Activated T-cell treated with anti-CD3 and anti-CD28 coated beads, Interleukin-2, amount 50 U/mL, for 1 hour (primary cell): ENCODE data around the gene MEG3.

Experiments used
- DNase-seq: peaks from one replicate; pipeline ENCODE4 v3.0.0-alpha.2; 2020

MEG3 gene

GRCh38 chr14:100867631-100868315, 41.9 kb downstream of the MEG3 start:
- no peak for DNase-seq

DNA sequence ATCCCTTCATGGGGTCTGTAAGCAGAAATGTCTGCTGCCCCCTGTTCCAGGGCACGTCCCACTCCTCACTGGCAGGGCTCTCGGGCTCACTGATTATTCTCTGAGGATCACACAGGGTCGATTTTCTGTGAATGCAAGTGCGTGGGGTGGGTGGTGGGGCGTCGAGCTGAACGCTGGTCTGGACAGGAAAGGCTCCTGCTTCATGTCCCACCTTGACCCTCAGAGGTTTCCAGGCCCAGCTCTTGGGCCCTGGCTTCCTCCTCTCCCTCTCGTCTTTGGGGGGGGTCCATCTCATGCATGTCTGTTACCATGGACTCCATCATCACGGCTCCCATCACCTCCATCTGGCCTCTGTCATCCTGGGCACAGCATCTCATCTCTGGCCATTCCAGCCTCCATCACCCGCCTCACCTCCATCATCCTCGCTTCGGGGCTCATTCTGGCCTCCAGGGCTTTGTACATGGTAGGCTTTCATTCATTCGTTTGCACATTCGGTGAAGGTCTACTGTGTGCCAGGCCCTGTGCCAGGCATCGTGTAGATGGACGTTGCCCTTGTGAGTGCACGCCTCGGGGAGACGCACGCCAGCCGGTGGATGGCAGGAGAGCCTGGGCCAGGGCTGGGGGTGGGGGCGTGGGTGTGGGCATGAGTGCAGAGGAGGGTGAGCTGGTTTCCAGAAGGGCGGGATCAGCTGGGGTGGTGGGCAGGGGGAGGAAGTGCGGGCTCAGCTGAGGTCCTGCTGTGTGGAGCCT, 42.9 kb downstream of the MEG3 start:
- DNase-seq: no peak

DNA sequence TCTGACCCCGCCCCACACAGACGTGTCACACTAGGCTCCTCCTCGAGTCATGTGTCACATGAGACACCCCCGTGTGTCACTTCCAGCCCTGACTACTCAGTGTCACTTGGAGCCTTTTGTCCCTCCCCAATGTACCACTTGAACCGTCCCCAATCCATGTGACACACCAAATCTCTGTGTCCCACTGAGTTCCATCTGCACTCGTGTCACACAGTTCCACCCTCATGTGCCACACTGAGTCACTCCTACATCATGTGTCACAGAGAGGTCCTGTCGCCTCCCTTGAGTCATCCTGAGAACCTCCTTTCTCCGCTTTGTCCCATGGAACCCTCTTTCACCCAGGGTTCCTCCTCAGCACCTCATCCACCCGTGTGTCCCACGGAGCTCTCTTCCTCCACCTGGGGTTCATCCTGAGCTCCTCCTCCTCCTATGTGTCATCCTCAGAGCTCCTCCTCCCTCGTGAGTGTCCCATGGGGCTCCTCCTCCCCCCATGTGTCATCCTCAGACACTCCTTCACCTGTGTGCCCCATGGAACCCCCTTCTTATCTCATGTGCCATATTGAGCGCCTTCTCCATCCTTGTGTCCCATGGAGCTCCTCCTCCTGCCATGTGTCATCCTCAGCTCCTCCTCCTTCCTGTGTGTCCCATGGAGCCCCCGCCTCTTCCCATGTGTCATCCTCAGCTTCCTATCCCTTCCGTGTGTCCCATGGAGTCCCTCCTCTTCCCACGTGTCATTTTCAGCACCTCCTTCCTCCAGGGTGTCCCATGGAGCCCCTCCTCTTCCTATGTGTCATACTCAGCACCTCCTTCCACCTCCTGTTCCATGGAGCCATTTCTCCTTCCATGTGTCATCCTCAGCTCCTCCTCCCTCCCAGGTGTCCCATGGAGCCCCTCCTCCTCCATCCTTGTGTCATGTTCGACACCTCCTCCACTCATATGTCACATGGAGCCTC, 45.6 kb downstream of the MEG3 start:
- no peak for DNase-seq

GRCh38 chr14:100872259-100873095, 46.6 kb downstream of the MEG3 start:
- no peak for DNase-seq

- no peak for DNase-seq
Measured at GRCh38 chr14:100873096-100873482, 47.2 kb downstream of the MEG3 start.

DNA sequence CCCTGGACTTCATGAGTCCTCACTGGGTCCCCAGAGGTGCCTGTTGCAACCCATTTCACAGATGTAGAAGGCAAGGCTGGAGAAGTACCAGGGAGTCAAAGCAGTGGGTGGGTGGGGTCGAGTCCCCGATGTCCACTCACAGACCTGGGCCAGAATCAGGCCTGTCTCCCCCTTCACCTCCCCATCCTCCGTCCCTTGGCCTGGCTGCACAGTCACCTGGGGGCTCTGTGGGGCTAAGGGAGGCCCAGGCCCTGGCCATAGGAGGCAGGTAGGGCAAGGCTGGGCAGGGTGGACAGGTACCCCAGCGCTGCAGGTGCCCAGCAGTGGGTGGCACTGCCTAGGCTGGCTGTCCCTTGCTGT, 48.1 kb downstream of the MEG3 start:
- no peak for DNase-seq

DNA sequence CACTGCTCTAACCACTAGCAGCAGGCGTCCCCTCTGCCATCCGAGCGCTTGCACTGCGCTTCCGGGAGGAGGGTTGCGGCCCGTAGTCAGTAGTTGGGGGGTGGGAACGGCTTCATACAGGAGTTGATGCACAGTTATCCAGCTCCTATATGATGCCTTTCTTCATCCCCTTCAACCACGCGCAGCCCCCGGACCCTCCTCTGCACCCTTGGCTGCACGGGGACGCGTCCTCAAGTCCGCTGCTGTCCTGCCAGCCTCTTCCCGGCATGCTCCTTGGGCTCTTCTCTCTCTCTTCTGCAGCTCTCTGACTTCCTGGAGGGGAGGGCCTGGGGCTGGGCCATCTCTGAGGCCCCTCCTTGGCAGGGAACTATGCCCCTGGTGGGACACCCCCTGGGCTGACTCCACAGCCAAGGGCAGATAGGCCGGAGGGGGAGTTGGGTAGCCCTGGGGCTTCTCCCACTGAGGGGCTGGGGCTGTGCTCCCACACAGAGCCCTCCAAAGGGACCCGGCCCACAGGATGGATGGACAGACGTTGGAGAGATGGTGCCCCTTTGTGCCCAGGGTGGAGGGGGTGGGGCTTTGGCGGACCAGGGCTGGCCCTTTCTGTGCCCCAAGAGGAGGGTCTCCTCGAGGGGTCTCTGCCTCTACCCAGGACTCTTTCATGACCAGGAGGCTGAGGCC, 48.6 kb downstream of the MEG3 start:
- DNase-seq: no peak

GRCh38 chr14:100875126-100875525, 49.2 kb downstream of the MEG3 start:
- DNase-seq: no peak

DNA sequence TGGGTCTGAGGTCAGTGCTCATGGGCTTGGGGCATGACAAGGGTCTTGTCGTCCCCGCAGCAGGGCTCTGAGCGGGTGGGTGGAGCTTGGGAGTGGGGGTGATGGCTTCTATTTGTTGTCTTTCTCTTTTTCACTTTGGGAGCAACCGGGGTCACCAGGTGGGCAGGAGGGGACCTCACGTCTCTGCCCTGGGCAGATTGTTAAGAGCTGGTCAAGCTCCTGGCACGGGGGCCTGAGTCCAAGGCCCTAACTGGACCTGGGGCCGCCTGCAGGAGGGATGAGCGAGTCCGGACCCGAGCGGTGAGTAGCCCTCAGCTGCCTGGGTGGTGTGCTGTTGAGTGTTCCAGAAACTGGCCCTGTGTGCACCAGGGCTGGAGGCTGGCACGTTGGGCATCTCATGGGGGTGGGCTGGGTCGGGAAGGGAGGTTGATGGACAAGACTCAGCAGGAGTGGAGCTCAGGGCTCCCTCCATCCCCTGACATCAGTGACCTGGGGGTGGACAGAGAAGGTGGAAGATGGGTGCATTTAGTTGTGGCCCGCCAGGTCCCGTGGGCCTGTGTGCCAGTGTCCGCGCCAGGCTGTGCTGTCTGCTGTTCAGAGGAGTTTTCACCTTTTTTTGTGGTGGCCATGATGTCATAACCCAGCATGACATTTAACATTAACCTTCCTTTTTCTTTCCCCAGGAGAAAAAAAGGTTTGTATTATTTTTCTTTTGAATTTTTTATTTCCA, 50.1 kb downstream of the MEG3 start:
- DNase-seq: no peak

- no peak for DNase-seq
Measured at GRCh38 chr14:100878271-100879146, 52.6 kb downstream of the MEG3 start.

DNA sequence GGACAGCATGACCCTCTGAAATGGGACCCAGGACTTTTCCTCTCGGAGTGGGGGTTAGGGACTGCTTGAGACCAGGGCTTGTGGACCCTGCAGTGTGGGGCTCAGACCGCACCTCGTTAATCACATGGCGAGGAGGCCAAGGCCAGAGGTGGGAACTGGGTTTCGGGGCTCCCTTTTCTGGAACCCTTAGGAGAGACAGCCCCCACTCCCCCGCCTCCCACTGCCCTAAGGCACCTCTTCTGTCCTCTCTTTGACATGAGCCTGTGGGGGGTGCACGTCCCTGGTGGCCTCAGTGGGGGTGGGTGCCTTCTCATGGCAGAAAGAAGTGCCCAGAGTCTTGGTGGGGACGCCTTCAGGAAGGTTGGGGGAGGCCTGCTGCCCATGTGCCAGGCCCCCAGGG, 53.3 kb downstream of the MEG3 start:
- DNase-seq: no peak

DNA sequence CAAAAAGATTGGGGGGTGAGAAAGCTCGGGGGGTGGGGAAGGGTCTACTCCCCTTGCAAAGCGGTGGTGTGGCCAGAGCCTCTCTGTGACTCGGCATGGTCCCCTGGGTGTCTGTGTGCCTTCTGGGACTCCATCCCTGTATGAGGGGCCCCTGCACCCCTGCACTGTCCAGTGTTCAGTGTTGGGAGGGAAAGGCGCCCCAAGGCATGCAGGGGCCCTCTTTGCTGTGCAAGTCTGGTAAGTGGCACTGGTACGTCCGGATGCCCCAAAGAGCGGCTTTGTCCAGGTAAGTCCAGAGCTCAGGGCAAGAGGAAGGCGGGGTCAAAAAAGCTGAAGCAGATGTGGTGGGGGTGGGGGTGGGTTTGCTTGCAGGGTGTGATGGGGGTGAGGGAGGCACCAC, 53.9 kb downstream of the MEG3 start:
- DNase-seq: no peak

GRCh38 chr14:100880271-100881101, 54.6 kb downstream of the MEG3 start:
- DNase-seq: no peak

DNA sequence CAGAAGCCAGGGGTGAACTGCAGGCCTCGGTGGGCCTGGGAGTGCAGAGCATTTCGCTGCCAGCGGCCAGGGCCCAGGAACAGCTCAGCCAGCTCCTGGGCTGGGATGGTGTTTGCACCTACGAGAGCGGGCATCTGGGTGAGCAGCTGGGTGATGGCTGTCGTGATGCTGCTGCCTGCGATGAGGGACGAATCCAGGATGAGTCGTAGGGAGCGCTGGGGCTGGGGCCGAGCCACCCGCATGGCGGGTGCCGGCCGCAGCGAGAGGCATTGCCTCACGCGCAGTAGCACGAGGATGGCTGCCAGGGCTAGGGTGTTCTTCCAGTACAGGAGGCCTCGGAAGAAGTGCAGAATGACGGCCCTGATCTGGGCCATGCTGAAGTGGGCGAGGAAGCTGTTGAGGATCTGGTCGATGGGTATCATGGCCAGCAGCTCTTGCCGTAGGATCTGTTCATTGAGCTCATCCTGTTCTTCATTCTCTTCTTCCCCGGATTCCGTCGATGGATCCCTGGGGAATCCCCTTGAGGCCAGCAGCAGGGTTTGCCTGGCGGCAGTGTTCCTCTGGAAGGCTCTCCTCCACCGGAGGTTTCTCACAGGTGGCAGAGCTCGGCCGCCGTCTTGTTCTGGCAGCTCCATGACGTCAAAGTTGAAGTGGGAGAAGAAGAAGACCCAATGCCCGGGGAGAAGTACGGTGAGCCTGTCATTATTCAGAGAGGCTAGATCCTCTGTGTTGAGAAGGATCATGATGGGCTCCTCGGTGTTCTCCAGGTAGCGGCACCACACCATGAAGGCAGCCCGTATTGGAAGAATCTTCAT, 55.5 kb downstream of the MEG3 start:
- no peak for DNase-seq

- no peak for DNase-seq
Measured at GRCh38 chr14:100882026-100882967, 56.4 kb downstream of the MEG3 start.

GRCh38 chr14:100882991-100883788, 57.3 kb downstream of the MEG3 start:
- DNase-seq: no peak

- no peak for DNase-seq
Measured at GRCh38 chr14:100883789-100884101, 57.8 kb downstream of the MEG3 start.
